GM10248 (cell line): ENCODE data around the gene ARHGAP23.

Experiments used
- CTCF ChIA-PET: fragments of 300-600 bp; sonication (Branson Sonifier 250); formaldehyde crosslinking; extraction: SDS; loops from one replicate; lab custom pipeline; 2021; ENCODE audit warnings: antibody characterized with exemption; lab: Yijun Ruan, JAX
- POLR2A ChIA-PET: fragments of 350-650 bp; sonication (Branson Sonifier 250); formaldehyde crosslinking; extraction: SDS; loops from one replicate; lab custom pipeline; 2020; ENCODE audit warnings: antibody characterized with exemption; lab: Yijun Ruan, JAX
- DNase-seq: peaks from one replicate; pipeline ENCODE4 v3.0.0; 2012; ENCODE audit errors: extremely low spot score
- TF ChIP-seq, protein P1 (sequence below): IDR thresholded peaks from 2 replicates; pipeline ENCODE4 v1.5.1; 2012; ENCODE audit warnings: mild to moderate bottlenecking, low read depth; ENCODE audit errors: extremely low read depth, missing control alignments, control extremely low read depth

Gene ARHGAP23

DNA sequence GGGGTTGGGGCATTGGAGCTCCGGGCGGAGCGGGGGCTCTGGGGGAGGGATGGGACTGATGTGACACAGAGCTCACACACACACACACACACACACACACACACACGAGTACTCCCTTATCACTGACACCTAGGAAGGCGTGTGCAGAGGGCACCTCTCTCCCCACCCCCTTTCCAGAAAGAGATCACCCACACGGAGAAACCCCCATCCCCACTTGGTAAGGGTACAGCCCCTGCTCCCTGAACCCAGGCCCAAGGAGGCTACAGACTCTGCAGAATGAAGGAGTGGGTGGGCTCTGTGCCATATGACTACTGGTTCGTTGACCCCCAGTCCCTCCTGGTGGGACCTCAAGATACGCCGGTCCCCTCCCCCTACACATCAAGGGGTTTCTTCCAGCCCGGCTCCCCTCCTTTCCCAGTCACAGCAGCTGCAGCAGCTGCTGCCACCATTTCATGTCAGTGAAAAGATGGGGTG is 8.7 kb upstream of the ARHGAP23 start:
- TF ChIP-seq, protein P1, sequence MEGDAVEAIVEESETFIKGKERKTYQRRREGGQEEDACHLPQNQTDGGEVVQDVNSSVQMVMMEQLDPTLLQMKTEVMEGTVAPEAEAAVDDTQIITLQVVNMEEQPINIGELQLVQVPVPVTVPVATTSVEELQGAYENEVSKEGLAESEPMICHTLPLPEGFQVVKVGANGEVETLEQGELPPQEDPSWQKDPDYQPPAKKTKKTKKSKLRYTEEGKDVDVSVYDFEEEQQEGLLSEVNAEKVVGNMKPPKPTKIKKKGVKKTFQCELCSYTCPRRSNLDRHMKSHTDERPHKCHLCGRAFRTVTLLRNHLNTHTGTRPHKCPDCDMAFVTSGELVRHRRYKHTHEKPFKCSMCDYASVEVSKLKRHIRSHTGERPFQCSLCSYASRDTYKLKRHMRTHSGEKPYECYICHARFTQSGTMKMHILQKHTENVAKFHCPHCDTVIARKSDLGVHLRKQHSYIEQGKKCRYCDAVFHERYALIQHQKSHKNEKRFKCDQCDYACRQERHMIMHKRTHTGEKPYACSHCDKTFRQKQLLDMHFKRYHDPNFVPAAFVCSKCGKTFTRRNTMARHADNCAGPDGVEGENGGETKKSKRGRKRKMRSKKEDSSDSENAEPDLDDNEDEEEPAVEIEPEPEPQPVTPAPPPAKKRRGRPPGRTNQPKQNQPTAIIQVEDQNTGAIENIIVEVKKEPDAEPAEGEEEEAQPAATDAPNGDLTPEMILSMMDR = no peak
- DNase-seq = no peak
- POLR2A ChIA-PET = no interaction called here
- CTCF ChIA-PET = interaction anchor here (1.0 to 2.0 kb wide), 4 partner anchors 18 to 136 kb away, joined by 3 to 8 read pairs (median 4); no protein-coding TSS in a partner anchor

DNA sequence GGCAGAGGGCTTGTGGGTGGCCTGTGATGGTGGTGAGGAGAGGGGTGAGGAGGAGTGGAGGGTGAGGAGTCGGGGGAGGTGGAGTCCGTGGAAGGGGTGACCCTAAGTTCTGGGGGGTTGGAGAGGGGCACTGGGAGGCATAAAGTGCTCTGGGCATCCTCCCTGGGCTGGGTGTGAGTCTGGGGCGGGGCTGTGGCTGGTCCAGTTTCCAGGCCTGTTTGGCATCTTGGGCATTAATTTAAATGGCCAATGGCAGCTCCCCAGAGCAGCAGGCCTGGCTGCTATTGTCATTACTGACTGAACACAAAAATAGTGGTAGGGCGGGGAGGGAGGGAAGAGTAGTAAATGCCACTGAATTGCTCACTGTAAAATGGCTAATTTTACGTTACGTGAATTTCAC is 7.7 kb upstream of the ARHGAP23 start:
- CTCF ChIA-PET = interaction anchor here (1.0 to 2.0 kb wide), 6 partner anchors 19 to 135 kb away, joined by 3 to 14 read pairs (median 4); no protein-coding TSS in a partner anchor
- no peak for DNase-seq
- POLR2A ChIA-PET = interaction anchor here (0.7 kb wide), 1 partner anchor 39 kb away, joined by 5 read pairs; no protein-coding TSS in a partner anchor
- TF ChIP-seq, protein P1 = no peak

DNA sequence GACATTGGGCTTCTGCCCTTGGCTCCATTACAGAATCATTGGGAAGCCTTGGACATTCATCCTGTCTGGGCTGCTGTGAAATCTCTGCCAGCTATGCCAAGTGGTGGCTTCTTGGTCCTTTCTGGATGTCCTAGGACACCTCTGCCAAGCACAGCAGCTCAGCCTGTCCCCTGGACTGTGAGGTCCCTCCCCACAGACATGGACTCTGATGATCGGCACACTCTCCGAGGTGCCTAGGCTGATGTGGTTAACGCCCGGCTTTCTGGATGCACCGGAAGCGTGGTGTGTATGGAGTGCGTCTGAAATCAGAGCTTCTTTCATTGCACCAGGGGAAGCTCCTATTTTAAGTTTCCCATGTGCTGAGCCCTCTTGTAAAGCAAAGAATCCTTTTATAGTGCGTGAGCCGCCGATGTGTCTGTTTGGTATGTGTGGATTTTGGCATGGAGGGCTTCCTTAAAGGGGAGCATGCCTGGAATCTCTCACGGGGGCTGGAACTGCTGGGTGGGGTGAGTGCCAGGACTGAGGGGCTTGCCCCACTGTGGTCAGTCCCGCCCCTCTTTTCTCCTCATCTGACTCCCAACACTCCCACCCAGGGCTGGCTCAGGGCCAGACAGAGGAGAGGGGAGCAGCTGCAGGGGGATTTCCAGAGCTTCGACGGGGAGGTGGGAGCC is 7.0 kb upstream of the ARHGAP23 start:
- no peak for DNase-seq
- POLR2A ChIA-PET = no interaction called here
- TF ChIP-seq, protein P1 = no peak
- CTCF ChIA-PET = interaction anchor here (0.7 to 2.0 kb wide), 10 partner anchors 31 to 247 kb away, joined by 3 to 14 read pairs (median 4); no protein-coding TSS in a partner anchor

- TF ChIP-seq, protein P1 = no peak
- POLR2A ChIA-PET = no interaction called here
- no peak for DNase-seq
- CTCF ChIA-PET = interaction anchor here (0.7 to 2.3 kb wide), 12 partner anchors 18 to 246 kb away, joined by 3 to 14 read pairs (median 4); no protein-coding TSS in a partner anchor
Measured at GRCh38 chr17:38421871-38422827, 6.1 kb upstream of the ARHGAP23 start.

GRCh38 chr17:38424297-38424972 is 3.8 kb upstream of the ARHGAP23 start:
- DNase-seq = no peak
- TF ChIP-seq, protein P1 = no peak

DNA sequence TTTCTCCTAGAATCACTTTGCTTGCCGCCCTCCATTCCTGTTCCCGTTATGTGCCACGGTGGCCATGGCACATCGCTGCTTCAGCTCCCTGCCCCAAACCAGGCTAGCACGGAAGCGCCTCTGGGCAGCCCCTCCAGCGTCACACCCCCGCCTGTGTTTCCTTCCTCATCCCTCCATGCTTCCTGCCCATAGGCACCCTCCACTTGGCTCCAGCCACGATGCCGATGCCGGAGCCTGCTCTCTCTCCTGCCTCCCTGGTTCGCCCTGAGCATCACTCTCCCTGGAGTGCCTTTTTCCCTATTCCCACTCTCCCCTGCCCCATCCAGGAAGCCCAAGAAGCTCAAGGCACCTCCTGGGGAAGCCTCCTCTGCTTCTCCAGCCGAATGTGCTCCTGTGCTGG is 3.2 kb upstream of the ARHGAP23 start:
- POLR2A ChIA-PET = no interaction called here
- TF ChIP-seq, protein P1 = no peak
- CTCF ChIA-PET = interaction anchor here (2.2 to 2.4 kb wide), 2 partner anchors 10 to 244 kb away, joined by 13 to 18 read pairs; no protein-coding TSS in a partner anchor
- no peak for DNase-seq

More at GRCh38 chr17:38424297-38424972, 3.8 kb upstream of the ARHGAP23 start:
- ChIA-PET POLR2A (no interaction called here), CTCF (interaction anchor here (0.6 to 2.4 kb wide), 21 partner anchors 8 to 244 kb away, joined by 3 to 18 read pairs (median 5); no protein-coding TSS in a partner anchor)
